HG03103 (cell line): Measurements from ENCODE around the gene DRD3.

Experiments
- ATAC-seq: cut with Tn5 transposase; IDR thresholded peaks from one replicate; pipeline ENCODE4 v1.9.1; 2021; ENCODE audit warnings: low read depth; ENCODE audit not compliant: unreplicated experiment

Gene DRD3

GRCh38 chr3:114080201-114080600 is 98.7 kb downstream of the DRD3 start:
- ATAC-seq, result no peak

- no peak for ATAC-seq
Measured at GRCh38 chr3:114079761-114080160, 99.1 kb downstream of the DRD3 start.

DNA sequence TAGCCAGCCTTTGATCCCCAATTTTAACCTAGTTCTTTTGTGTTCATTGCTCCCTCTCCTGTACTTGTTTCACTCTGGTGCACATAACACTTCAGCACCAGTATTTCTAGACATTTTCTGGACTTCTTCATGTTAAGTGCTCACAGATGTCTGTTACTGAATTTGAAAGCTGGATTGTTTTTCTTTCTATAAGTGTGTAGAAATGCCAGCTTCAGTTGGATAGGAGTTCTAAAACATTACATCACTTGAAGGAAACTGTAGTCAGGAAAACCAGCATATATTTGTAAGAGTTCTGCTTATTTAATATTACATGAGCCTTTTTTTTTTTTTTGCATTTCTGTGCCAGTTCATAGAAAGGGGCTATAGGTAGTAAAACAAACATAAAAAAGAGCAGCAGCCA is 100.7 kb downstream of the DRD3 start:
- no peak for ATAC-seq
